ENCODE measurements around the gene EIF5A. TPM values are rescaled to one million over a fixed set of nuclear protein-coding genes. Genes with fewer than 3 reads are reported as not detected.
A peak's percentile ranks its signal among the peaks of the same experiment; 100 is the strongest.

Gene EIF5A
- total RNA-seq, 1 donor = 436 TPM

- Histone ChIP-seq H3K9me3 (ENCODE audit: low read depth, low read length) (no peaks in the 10 kb centered on the region), H2AFZ (ENCODE audit: low read length) (peak overlapping the region; percentile 51)
These were observed 46.6 kb upstream of the EIF5A start for GRCh38 chr17:7260651-7261378.

GRCh38 chr17:7261379-7262191 is 45.8 kb upstream of the EIF5A start:
- H3K4me2 ChIP-seq (ENCODE audit: insufficient read depth, low read length) = peak overlapping the region; percentile 77
- peaks cover 18% of the 10 kb centered on the region for H3K36me3 ChIP-seq (ENCODE audit: insufficient read depth, low read length)
- H4K20me1 ChIP-seq (ENCODE audit: insufficient read depth, low read length) = no peaks in the 10 kb centered on the region
- no peak for TF ChIP-seq CTCF (IDR thresholded peaks at IDR 0.05; ENCODE audit: extremely low read depth, low read depth, low read length)
- peaks cover 19% of the 10 kb centered on the region for H3K4me1 ChIP-seq (ENCODE audit: insufficient read depth, low read length)
- H3K27me3 ChIP-seq (ENCODE audit: insufficient read depth, low read length) = peaks cover 15% of the 10 kb centered on the region
- peak; percentile 82 for DNase-seq (ENCODE audit: insufficient read length, low spot score, missing footprints)
- H3K9me3 ChIP-seq (ENCODE audit: low read depth, low read length) = no peaks in the 10 kb centered on the region
- peak overlapping the region; percentile 51 for H2AFZ ChIP-seq (ENCODE audit: low read length)
- no peak overlapping the region for H3K27ac ChIP-seq (ENCODE audit: low read depth, low read length)
- peak overlapping the region; percentile 67 for H3K4me3 ChIP-seq (ENCODE audit: insufficient read depth, low read length)
- no peaks in the 10 kb centered on the region for H3K79me2 ChIP-seq (ENCODE audit: insufficient read depth, low read length)

More at GRCh38 chr17:7260651-7261378, 46.6 kb upstream of the EIF5A start:
- Histone ChIP-seq H3K36me3 (ENCODE audit: insufficient read depth, low read length) (peaks cover 25% of the 10 kb centered on the region), H3K4me1 (ENCODE audit: insufficient read depth, low read length) (peaks cover 19% of the 10 kb centered on the region), H3K4me3 (ENCODE audit: insufficient read depth, low read length) (peak overlapping the region; percentile 67), H3K27ac (ENCODE audit: low read depth, low read length) (no peak overlapping the region), H3K79me2 (ENCODE audit: insufficient read depth, low read length) (no peaks in the 10 kb centered on the region), H3K4me2 (ENCODE audit: insufficient read depth, low read length) (peak overlapping the region; percentile 77), H3K27me3 (ENCODE audit: insufficient read depth, low read length) (peaks cover 15% of the 10 kb centered on the region), H4K20me1 (ENCODE audit: insufficient read depth, low read length) (no peaks in the 10 kb centered on the region)
- DNase-seq (ENCODE audit: insufficient read length, low spot score, missing footprints) = peak; percentile 90
- TF ChIP-seq CTCF (IDR thresholded peaks at IDR 0.05; ENCODE audit: extremely low read depth, low read depth, low read length) = no peak

- Histone ChIP-seq H3K4me3 (ENCODE audit: insufficient read depth, low read length) (peak within 1 kb of the TSS; percentile 67), H3K4me2 (ENCODE audit: insufficient read depth, low read length) (peak within 1 kb of the TSS; percentile 77), H2AFZ (ENCODE audit: low read length) (peak within 1 kb of the TSS; percentile 88), H3K27ac (ENCODE audit: low read depth, low read length) (no peak within 1 kb of the TSS), H4K20me1 (ENCODE audit: insufficient read depth, low read length) (no peaks in the 10 kb centered on the region), H3K4me1 (ENCODE audit: insufficient read depth, low read length) (peaks cover 19% of the 10 kb centered on the region), H3K27me3 (ENCODE audit: insufficient read depth, low read length) (peaks cover 15% of the 10 kb centered on the region), H3K9me3 (ENCODE audit: low read depth, low read length) (no peaks in the 10 kb centered on the region), H3K79me2 (ENCODE audit: insufficient read depth, low read length) (no peaks in the 10 kb centered on the region), H3K36me3 (ENCODE audit: insufficient read depth, low read length) (peaks cover 12% of the 10 kb centered on the region)
- DNase-seq (ENCODE audit: insufficient read length, low spot score, missing footprints) = no peak
- no peak for TF ChIP-seq CTCF (IDR thresholded peaks at IDR 0.05; ENCODE audit: extremely low read depth, low read depth, low read length)
These were observed 45.1 kb upstream of the EIF5A start, which contains the start of gene CLDN7 for GRCh38 chr17:7262192-7262934. TSS of gene CLDN7 (minus strand) at chr17:7262478. CDS start at chr17:7262043, 435 bp downstream.
